GM21737 (cell line): ENCODE results near the gene TRIB2.
A peak's percentile ranks its signal among the peaks of the same experiment; 100 is the strongest.
"Not testable (repeated sequence)": the region's sequence is repeated elsewhere in the genome, so short reads cannot be mapped to it uniquely, and the experiment has no call there.

Experiments used
- ATAC-seq: cut with Tn5 transposase; IDR thresholded peaks from one replicate; pipeline ENCODE4 v1.9.1; 2021; ENCODE audit warnings: mild to moderate bottlenecking, moderate library complexity; ENCODE audit not compliant: unreplicated experiment

The TRIB2 gene

DNA sequence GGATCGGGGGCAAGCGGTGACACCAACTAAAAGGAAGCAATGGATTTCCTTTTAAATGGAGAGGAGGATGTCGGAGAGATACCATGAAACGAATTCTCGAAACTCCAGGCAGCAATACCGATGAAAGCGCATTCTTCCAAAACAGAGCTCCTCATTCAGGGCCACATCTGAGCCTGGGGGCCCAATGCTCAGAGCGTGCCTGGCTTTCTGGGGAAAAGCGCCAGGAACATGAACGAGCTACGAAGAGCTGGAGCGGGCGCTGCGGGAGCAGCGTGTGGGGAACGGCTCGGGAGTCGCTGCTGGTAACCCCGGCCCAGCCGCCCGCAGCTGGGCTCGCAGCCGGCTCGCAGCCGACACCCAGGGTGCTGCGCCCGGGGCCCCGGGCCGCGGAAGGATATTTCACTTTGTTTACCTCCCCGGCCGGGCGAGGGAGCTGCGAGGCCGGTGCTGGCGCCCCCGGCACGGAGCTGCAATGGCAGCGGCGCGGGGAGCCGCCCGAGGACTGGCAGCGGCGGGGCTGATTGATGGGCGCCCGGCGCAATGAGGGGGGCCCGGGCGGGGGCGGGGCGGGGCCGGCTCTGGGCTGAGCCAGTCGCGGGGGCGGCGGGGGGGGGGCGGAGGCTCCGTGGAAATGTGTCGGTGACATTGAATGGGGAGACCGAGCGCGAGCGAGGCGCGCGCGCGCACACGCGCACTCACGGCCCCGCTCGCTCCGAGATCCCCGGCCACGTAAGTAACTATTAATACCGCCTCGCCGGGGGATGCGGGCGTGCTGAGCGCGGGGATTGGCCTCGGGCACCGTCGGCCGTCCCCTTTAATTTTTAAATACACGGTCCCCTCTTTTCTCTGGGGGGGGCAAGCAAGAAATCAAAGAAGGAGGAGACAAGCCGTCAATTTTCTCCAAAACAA is at the start of gene TRIB2:
TRIB2 (plus strand) TSS at position 655 of the 909 bp plus-strand sequence. CDS start 1,372 bp downstream, outside the sequence.
- peak; percentile 67 for ATAC-seq

DNA sequence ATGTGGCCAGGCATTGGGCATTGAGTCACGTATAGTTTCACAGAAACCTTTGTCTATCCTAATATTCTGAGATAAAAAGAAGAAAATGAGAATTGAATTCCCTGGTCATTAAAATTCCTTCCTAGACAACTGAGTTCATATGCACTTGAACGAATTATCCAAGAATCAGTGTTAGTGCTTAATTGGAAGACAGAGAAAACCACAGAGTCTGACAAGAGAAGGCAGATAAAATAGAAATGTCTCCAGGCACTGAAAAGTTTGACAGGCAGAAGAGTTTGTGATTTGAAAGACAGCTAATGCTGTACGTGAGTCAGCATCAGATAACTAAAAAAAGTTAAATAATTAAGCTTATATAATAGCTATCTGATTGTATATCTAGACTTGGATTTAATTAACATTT is 47.7 kb upstream of the TRIB2 start:
- no peak for ATAC-seq

DNA sequence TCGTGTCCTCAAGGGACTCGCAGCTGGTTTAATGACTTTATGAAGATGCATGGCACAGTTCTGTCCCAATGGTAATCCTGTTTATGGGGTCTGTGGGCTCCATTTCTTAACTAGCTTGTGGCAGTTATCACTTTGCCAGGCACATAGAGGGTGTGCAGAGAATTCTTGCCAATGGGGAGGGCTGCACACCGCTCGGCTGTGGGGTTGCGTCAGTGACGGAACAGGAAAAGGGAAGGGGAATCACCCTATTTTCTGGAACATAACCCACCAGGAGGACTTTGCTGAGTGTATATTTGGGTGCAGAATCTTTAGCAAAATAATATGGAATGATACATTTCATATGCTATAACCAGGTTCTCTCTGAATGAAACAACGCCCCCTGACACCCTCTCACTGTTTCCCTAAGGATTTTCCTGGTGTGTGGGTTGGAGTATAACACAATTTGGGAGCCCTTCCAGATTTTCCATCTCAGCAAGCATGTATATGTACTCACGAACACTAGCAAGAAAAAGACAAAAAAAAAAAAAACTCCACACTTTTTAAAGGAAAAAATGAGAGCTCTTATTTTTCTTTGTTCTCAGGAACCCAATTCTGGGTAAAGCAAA is 43.9 kb upstream of the TRIB2 start:
- ATAC-seq = no peak

DNA sequence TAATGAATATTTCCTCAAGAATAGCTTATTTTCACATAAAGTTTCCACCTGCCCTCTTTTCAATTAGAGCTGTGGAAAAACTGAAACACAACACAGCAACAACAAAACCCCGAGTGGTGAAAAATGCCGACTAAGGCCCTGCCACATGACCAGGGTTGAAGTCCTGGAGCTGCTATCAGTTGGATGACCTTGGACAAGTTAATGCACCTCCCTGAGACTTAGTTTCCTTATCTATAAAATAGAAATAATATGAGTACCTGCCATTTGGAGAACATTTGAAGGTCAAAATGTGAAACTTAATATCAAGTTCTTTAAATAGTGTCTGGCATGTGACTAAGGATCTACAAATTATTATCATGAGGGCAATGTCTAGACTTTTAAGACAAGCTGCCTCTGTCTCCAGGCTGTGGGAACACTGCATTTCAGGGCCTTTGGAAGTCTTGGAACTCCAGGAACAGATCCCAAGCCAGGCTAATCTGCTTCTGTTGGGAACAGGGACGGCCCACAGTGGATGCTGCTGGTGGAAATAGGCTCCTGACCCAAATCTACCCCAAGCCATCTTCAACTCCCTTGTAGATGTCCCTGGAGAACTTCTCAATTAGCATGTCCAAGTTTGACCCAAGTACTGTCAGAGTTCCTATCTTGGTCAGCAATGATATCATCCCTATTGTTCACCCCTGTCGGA is 42.0 kb upstream of the TRIB2 start:
- ATAC-seq = no peak

DNA sequence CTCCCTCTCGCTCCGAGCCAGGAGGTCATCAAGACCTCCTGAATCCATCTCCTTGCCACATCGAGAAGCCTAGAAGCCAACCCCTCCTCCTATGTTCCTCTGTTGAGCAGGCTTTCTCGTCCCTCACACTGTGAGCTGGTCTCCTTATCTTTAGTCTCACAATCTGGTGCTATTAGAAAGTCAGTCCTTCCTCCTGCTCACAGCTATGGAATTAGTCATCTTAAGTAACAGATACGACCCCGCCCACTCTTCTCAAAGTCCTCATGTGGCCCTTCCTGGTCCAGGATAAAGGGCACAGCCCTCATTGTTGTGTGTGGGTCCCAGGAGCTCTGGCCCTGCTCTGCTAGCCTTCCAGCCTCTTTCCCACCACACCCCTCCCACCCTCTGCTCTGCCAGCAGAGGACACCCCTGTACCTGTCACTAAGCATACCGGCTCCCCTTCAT is 41.4 kb upstream of the TRIB2 start:
- no peak for ATAC-seq

DNA sequence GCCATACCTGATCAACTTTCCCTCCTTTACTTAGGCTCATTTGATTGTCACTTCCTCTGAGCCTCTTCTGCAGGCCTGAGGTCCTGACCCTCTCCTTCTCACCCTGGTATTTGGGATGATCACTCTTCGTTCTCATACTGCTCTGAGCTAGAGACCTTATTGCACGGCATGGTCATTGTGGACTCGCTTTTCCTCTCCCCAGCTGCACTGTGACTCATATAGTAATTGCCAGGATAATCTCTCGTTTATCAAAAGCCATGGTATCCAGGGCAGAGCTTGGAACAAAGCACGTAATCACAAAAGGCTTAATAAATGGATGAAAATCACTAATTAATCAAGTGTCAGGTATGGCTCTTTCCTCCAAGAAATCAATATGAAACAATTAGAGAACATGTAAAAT is 40.9 kb upstream of the TRIB2 start:
- no peak for ATAC-seq

- no peak for ATAC-seq
Measured at GRCh38 chr2:12676771-12677170, 40.0 kb upstream of the TRIB2 start.

DNA sequence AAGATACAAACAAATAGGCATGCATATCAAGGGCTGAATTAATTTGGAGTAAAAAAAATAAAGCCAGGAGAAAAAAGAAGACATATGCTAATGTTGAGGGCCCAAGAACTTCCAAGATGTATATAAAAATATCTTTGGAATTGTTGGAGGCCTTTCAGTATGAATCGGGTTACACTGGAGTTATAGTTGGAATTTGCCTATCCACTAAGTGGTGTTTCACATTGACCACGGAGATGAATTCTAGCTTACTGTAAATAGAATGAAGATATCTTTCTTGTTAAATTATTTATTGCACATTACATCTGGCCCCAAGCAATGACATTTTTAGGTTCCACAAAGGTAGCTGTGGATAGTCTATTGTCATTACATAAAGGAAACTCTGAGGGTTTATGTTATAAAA is 38.5 kb upstream of the TRIB2 start:
- ATAC-seq = no peak

DNA sequence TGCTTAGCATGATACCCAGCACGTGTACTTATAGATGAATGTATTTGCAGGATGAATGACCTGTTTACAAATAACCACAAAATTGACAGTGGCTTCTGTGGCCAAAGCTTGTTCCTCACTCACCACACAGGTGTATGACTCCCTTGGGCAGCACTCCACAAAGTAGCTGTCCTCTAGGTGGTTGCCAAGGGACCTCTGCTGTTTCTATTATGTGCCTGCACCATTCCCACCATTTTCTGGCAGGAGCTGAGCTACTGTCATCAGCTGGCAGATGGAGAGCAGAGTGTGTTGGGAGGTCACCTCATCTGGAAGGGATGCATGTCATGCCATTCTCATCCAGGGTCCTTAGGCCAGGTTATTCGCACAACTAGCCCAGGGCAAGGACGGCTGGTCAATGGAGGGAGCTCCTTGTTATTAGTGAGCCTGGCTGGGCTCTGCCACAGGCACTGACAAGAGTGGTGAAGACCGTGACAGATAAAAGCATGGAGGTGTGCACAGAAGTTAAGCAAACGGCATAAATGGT is 37.1 kb upstream of the TRIB2 start:
- ATAC-seq = no peak

- not testable (repeated sequence) for ATAC-seq
Measured at GRCh38 chr2:12680115-12680514, 36.6 kb upstream of the TRIB2 start.

DNA sequence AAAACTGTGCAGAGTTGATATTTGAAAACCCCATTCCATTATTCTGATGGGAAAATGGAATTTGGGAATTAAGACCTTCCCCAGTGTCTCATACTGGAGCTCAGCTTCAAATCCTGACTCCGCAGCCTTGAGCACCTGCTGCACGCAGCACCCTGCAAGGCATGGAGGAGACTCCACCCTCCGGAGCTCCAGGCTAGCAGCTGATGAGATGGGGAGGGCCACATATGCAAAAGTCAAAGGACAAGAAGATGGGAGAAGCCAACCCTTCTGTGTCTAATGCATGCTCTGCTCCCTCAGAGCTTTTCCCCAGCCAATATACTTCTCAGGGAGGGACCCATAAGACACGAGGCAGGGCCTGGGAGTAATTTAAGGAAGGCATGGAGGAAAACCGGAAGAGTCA is 34.7 kb upstream of the TRIB2 start:
- ATAC-seq = no peak

DNA sequence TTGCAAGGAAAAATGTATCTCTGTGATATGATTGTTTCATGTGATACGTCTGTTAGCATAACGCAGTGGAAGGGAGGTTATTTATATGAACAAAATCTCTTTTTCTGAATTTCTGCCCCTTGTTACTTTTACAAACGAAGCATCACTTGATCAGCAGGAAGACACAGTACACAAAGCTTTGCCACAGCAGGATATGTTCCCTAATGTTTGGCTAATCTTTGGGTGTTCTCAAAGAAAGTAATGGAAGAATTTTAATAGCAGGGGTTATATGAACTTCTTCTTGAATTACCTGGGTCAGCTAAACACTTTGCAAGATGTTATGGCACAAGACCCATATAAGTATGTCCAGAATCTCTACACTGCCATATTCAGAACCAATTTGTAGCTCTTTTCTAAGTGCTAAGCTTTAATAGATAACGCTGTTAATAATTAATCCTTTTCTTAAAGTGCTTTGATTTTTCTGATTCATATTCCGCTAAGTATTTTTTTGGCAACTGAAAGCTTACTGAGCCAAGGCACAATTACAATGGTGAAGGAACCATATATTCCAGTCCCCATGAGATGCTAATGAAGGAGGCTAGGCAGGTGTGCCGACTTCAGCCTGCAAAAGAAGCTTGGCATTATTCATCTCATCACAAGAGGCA is 33.2 kb upstream of the TRIB2 start:
- no peak for ATAC-seq

GRCh38 chr2:12684471-12684936 is 32.2 kb upstream of the TRIB2 start:
- no peak for ATAC-seq

DNA sequence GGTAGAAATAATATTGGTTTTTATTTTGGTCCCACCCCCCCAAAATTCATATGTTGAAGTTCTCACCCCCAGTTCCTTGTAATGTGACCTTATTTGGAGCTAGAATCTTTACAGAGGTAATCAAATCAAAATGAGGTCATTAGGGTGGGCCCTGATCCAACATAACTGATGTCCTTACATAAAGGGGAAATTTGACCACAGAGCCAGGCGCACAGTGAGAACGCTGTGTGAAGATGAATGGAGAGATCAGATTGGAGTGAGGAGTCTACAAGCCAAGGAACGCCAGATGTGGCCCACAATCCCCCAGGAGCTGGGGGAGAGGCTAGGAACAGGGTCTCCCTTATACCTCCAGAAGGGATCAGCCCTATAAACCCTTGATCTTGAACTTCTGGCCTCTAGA is 31.6 kb upstream of the TRIB2 start:
- no peak for ATAC-seq

DNA sequence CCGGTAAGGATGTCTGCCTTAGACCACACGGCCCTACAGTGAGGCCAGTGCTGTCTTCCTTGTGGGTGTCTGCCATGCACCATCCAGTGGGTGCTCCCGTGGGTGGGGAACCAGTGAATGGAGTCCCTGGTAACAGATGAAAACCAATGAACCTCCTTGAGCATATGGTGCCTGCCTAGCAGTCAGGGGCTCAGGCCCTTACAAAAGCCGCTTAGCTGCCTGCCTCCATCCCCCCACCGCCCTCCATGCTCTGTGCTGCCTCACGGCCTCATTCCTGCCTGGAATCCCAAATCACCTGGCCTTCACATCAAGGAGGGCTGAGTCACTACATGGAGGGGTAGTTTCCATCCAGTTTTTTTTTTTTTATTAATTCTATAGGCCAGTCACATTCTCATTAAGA is 30.8 kb upstream of the TRIB2 start:
- ATAC-seq = no peak

DNA sequence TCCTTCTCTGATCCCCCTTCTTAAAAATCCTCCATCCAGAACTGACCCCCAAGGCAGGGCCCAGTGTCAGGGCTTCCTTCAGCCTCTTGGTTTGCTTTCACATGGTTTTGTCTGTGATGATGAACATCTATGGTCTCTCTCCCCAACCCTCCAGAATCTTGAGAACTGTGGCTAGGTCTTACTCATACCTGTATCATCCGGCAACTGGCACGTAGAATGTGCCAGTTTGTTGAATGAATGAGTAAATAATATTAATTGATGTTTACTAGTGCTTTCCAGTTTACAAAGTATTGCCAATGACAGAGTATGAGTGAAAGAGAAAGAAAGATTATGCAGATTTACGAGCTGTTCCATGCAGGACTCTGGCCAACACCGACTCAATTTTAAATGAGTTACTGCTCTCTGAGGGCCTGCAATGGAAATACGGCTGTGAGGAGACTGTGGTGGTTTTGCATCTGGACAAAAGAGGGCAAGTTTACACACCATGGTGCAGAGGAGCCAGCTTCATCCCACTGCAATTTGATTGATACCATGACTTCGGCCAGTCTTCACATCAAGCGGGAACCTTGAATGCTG is 29.9 kb upstream of the TRIB2 start:
- no peak for ATAC-seq

GRCh38 chr2:12688091-12688490 is 28.6 kb upstream of the TRIB2 start:
- no peak for ATAC-seq

GRCh38 chr2:12688893-12689292 is 27.8 kb upstream of the TRIB2 start:
- no peak for ATAC-seq

DNA sequence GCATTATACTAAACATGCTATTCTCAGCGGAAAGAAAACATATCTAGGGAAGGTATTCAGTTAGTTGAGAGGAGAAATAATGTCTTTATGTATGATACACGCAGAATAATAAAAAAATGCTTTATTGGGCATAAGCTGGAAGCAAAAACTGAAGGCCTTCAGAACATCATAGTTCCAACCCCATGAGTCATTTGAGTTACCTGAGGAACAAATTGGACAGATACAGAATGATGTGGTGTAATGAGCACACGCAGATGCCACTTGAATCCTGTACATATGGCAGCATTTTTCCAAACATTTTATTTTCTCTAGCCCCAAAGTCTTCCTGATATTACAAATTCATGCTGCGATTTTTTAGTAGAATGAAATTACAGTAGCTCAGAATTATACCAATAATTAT is 23.2 kb upstream of the TRIB2 start:
- ATAC-seq = no peak

- peak; percentile 75 for ATAC-seq
Measured at GRCh38 chr2:12694990-12695774, 21.6 kb upstream of the TRIB2 start.
